Measurements from ENCODE around the gene TAP1.

DNA sequence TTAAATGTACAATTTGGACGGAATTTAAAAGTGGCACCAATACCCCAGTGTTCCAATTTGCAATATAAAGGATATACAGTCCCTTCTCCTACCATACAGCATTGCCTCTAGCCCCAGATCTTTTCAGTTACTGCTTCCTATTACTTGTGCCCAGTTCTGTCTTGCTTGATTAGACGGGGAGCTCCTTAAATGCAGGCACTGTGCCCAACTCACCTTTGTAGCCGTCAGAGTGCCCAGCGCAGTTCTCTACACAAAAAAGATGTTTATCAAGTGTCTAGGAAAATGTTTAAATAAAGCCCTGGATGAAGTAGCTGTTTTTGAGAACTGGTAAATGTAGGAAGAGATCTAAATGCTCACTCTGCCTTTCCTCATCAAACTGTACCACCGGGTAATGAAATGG, 22.6 kb downstream of the TAP1 start:
- TF ChIP-seq, protein P1, sequence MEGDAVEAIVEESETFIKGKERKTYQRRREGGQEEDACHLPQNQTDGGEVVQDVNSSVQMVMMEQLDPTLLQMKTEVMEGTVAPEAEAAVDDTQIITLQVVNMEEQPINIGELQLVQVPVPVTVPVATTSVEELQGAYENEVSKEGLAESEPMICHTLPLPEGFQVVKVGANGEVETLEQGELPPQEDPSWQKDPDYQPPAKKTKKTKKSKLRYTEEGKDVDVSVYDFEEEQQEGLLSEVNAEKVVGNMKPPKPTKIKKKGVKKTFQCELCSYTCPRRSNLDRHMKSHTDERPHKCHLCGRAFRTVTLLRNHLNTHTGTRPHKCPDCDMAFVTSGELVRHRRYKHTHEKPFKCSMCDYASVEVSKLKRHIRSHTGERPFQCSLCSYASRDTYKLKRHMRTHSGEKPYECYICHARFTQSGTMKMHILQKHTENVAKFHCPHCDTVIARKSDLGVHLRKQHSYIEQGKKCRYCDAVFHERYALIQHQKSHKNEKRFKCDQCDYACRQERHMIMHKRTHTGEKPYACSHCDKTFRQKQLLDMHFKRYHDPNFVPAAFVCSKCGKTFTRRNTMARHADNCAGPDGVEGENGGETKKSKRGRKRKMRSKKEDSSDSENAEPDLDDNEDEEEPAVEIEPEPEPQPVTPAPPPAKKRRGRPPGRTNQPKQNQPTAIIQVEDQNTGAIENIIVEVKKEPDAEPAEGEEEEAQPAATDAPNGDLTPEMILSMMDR (IDR thresholded peaks at IDR 0.05; ENCODE audit: low read depth, low read length): no peak
- TF ChIP-seq EZH2phosphoT487 (IDR thresholded peaks at IDR 0.05; ENCODE audit: low read depth): no peak
